Activated CD4-positive, alpha-beta T cell treated with anti-CD3 and anti-CD28 coated beads for 36 hours (primary cell): ENCODE measurements around the gene SLC39A12. TPM values are rescaled to one million over a fixed set of nuclear protein-coding genes. Genes with fewer than 3 reads are reported as not detected.

ENCODE experiments used
- ATAC-seq: fragments of 200-7000 bp; cut with Tn5 transposase; one replicate; pipeline ENCODE4 v1.10.0; 2021; ENCODE audit warnings: mild to moderate bottlenecking, moderate library complexity
- CTCF ChIA-PET: fragments of 350-600 bp; sonication (Branson Sonifier 250); formaldehyde crosslinking; loops from one replicate; lab custom pipeline; 2021; ENCODE audit warnings: antibody characterized with exemption; lab: Charles Lee
- POLR2A ChIA-PET: fragments of 350-600 bp; sonication (Branson Sonifier 250); formaldehyde crosslinking; loops from one replicate; lab custom pipeline; 2021; ENCODE audit warnings: antibody characterized with exemption, inconsistent platforms; lab: Charles Lee
- DNase-seq: peaks from one replicate; pipeline ENCODE4 v3.0.0-alpha.2; 2020
- H3K27ac Mint-ChIP-seq: one replicate; pipeline ENCODE4 v1.8.0; 2021; ENCODE audit warnings: mixed read lengths
- H3K27me3 Mint-ChIP-seq: one replicate; pipeline ENCODE4 v1.8.0; 2021; ENCODE audit warnings: mixed read lengths
- H3K36me3 Mint-ChIP-seq: one replicate; pipeline ENCODE4 v1.8.0; 2021; ENCODE audit warnings: low read depth, mixed read lengths
- H3K4me1 Mint-ChIP-seq: one replicate; pipeline ENCODE4 v1.8.0; 2021; ENCODE audit warnings: mixed read lengths
- H3K4me3 Mint-ChIP-seq: one replicate; pipeline ENCODE4 v1.8.0; 2021; ENCODE audit warnings: mild to moderate bottlenecking, moderate library complexity, mixed read lengths
- H3K9me3 Mint-ChIP-seq: one replicate; pipeline ENCODE4 v1.8.0; 2021; ENCODE audit warnings: low read depth, mixed read lengths
- intact Hi-C, 2 experiments: fragments of 100-400 bp; cut with DNase I in 1 of 2; cut with micrococcal nuclease in 1 of 2; formaldehyde crosslinking; loops; one replicate each; pipeline versions ENCODE4 v1.14.2 to v1.15.1; 2022 to 2024; cut with DNase I, micrococcal nuclease
- total RNA-seq, 2 experiments: library from RNA; stranded (reverse); gene quantifications; one replicate each; pipeline ENCODE4 v1.2.3, GENCODE V29; 2021

Gene SLC39A12
- total RNA-seq: not detected

- ATAC-seq: peak; percentile 26
- Mint-ChIP-seq H3K27me3 (peaks cover 2% of the 10 kb centered on the region), H3K4me1 (no peaks in the 10 kb centered on the region), H3K36me3 (no peaks in the 10 kb centered on the region), H3K9me3 (no peaks in the 10 kb centered on the region), H3K27ac (no peak within 1 kb of the TSS), H3K4me3 (no peak within 1 kb of the TSS)
- CTCF ChIA-PET: interaction anchor here (1.0 kb wide), 1 partner anchor 9 kb away, joined by 4 read pairs; no protein-coding TSS in a partner anchor
- intact Hi-C loops: no loop called here
- no peak for DNase-seq
- POLR2A ChIA-PET: no interaction called here
These were observed at the start of gene SLC39A12 for GRCh38 chr10:17951868-17952371. SLC39A12 (plus strand) TSS chr10:17951918; CDS start chr10:17953277, 1,359 bp downstream.

- Mint-ChIP-seq H3K27me3 (peaks cover 2% of the 10 kb centered on the region), H3K4me3 (no peak overlapping the region), H3K36me3 (no peaks in the 10 kb centered on the region), H3K4me1 (no peaks in the 10 kb centered on the region), H3K9me3 (no peaks in the 10 kb centered on the region), H3K27ac (no peak overlapping the region)
- ChIA-PET CTCF (interaction anchor here (0.7 kb wide), 1 partner anchor 48 kb away, joined by 3 read pairs; no protein-coding TSS in a partner anchor), POLR2A (no interaction called here)
- ATAC-seq: no peak
- no peak for DNase-seq
- intact Hi-C loops: no loop called here
These were observed 47.2 kb upstream of the SLC39A12 start for GRCh38 chr10:17904564-17904963.

GRCh38 chr10:17905491-17905890 lies 46.2 kb upstream of the SLC39A12 start:
- intact Hi-C loops: no loop called here
- Mint-ChIP-seq H3K27ac (no peak overlapping the region), H3K9me3 (no peaks in the 10 kb centered on the region), H3K36me3 (no peaks in the 10 kb centered on the region), H3K4me3 (no peak overlapping the region), H3K4me1 (no peaks in the 10 kb centered on the region), H3K27me3 (peaks cover 2% of the 10 kb centered on the region)
- DNase-seq (no peak), ATAC-seq (no peak)
- ChIA-PET CTCF (no interaction called here), POLR2A (no interaction called here)

- ATAC-seq (no peak), DNase-seq (no peak)
- intact Hi-C loops: no loop called here
- Mint-ChIP-seq H3K4me3 (no peak overlapping the region), H3K27me3 (peaks cover 2% of the 10 kb centered on the region), H3K36me3 (no peaks in the 10 kb centered on the region), H3K27ac (no peak overlapping the region), H3K9me3 (no peaks in the 10 kb centered on the region), H3K4me1 (no peaks in the 10 kb centered on the region)
- ChIA-PET POLR2A (no interaction called here), CTCF (interaction anchor here (0.6 to 1.0 kb wide), 2 partner anchors 27 to 202 kb away, joined by 3 to 4 read pairs; no protein-coding TSS in a partner anchor)
These were observed 45.7 kb upstream of the SLC39A12 start for GRCh38 chr10:17906002-17906401.

GRCh38 chr10:17907641-17908040 lies 44.1 kb upstream of the SLC39A12 start:
- DNase-seq (no peak), ATAC-seq (no peak)
- no peaks in the 10 kb centered on the region for H3K4me1 Mint-ChIP-seq
- peaks cover 2% of the 10 kb centered on the region for H3K27me3 Mint-ChIP-seq
- H3K36me3 Mint-ChIP-seq: no peaks in the 10 kb centered on the region
- no peaks in the 10 kb centered on the region for H3K9me3 Mint-ChIP-seq
- intact Hi-C loops: no loop called here
- CTCF ChIA-PET: no interaction called here
- no peak overlapping the region for H3K4me3 Mint-ChIP-seq
- POLR2A ChIA-PET: no interaction called here
- H3K27ac Mint-ChIP-seq: no peak overlapping the region

- H3K4me1 Mint-ChIP-seq: no peaks in the 10 kb centered on the region
- H3K36me3 Mint-ChIP-seq: no peaks in the 10 kb centered on the region
- no peak for ATAC-seq
- H3K27me3 Mint-ChIP-seq: peaks cover 2% of the 10 kb centered on the region
- peaks cover 2% of the 10 kb centered on the region for H3K9me3 Mint-ChIP-seq
- ChIA-PET POLR2A (no interaction called here), CTCF (interaction anchor here (1.0 kb wide), 1 partner anchor 170 kb away, joined by 3 read pairs; no protein-coding TSS in a partner anchor)
- intact Hi-C loops: loop anchor here in 1 of 2 experiments (2.0 to 10.0 kb wide), 3 partner anchors 195 to 329 kb away; no protein-coding TSS in a partner anchor
- no peak overlapping the region for H3K4me3 Mint-ChIP-seq
- no peak overlapping the region for H3K27ac Mint-ChIP-seq
- DNase-seq: peak; percentile 26
These were observed 41.5 kb upstream of the SLC39A12 start for GRCh38 chr10:17910125-17910789.

GRCh38 chr10:17912754-17913153 lies 39.0 kb upstream of the SLC39A12 start:
- H3K4me1 Mint-ChIP-seq: no peaks in the 10 kb centered on the region
- DNase-seq (no peak), ATAC-seq (no peak)
- H3K9me3 Mint-ChIP-seq: peaks cover 2% of the 10 kb centered on the region
- no peaks in the 10 kb centered on the region for H3K36me3 Mint-ChIP-seq
- H3K27ac Mint-ChIP-seq: no peak overlapping the region
- POLR2A ChIA-PET: no interaction called here
- intact Hi-C loops: loop anchor here in 1 of 2 experiments (10.0 kb wide), 1 partner anchor 192 kb away; no protein-coding TSS in a partner anchor
- no peaks in the 10 kb centered on the region for H3K27me3 Mint-ChIP-seq
- CTCF ChIA-PET: no interaction called here
- H3K4me3 Mint-ChIP-seq: no peak overlapping the region

- CTCF ChIA-PET: interaction anchor here (0.8 kb wide), 1 partner anchor 11 kb away, joined by 3 read pairs; no protein-coding TSS in a partner anchor
These were observed 38.1 kb upstream of the SLC39A12 start for GRCh38 chr10:17913604-17914003.

GRCh38 chr10:17914169-17915045 lies 37.3 kb upstream of the SLC39A12 start:
- Mint-ChIP-seq H3K27me3 (no peaks in the 10 kb centered on the region), H3K36me3 (no peaks in the 10 kb centered on the region), H3K4me1 (no peaks in the 10 kb centered on the region), H3K27ac (no peak overlapping the region), H3K4me3 (no peak overlapping the region), H3K9me3 (peaks cover 2% of the 10 kb centered on the region)
- POLR2A ChIA-PET: no interaction called here
- intact Hi-C loops: loop anchor here in 1 of 2 experiments (10.0 kb wide), 1 partner anchor 190 kb away; no protein-coding TSS in a partner anchor
- DNase-seq (no peak), ATAC-seq (no peak)
- CTCF ChIA-PET: interaction anchor here (0.8 kb wide), 1 partner anchor 11 kb away, joined by 3 read pairs; no protein-coding TSS in a partner anchor

More at GRCh38 chr10:17913604-17914003, 38.1 kb upstream of the SLC39A12 start:
- ATAC-seq: no peak
- Mint-ChIP-seq H3K27ac (no peak overlapping the region), H3K4me3 (no peak overlapping the region), H3K36me3 (no peaks in the 10 kb centered on the region), H3K27me3 (no peaks in the 10 kb centered on the region), H3K9me3 (peaks cover 2% of the 10 kb centered on the region), H3K4me1 (no peaks in the 10 kb centered on the region)
- no peak for DNase-seq
- POLR2A ChIA-PET: no interaction called here
- intact Hi-C loops: loop anchor here in 1 of 2 experiments (10.0 kb wide), 1 partner anchor 191 kb away; no protein-coding TSS in a partner anchor

- Mint-ChIP-seq H3K4me1 (no peaks in the 10 kb centered on the region), H3K36me3 (no peaks in the 10 kb centered on the region), H3K27ac (no peak overlapping the region), H3K9me3 (peaks cover 2% of the 10 kb centered on the region), H3K27me3 (no peaks in the 10 kb centered on the region), H3K4me3 (no peak overlapping the region)
- intact Hi-C loops: loop anchor here in 1 of 2 experiments (10.0 kb wide), 1 partner anchor 190 kb away; no protein-coding TSS in a partner anchor
- no peak for DNase-seq
- CTCF ChIA-PET: no interaction called here
- POLR2A ChIA-PET: no interaction called here
- ATAC-seq: no peak
These were observed 36.5 kb upstream of the SLC39A12 start for GRCh38 chr10:17915181-17915580.
